Body of pancreas (tissue), 4 donors: Measurements from ENCODE around the gene CADM2.

Source experiments
- CTCF ChIP-seq, 7 experiments: fragments of 450-650 bp in 4 of 7; fragments of 200-600 bp in 3 of 7; sonication (generic) in 3 of 7; IDR thresholded peaks; one replicate each; pipeline ENCODE4 v1.5.1; 2016 to 2019; ENCODE audit warnings: antibody characterized with exemption in 7 of 7
- POLR2A ChIP-seq, 3 donors: fragments of 450-650 bp; IDR thresholded peaks; one replicate each; pipeline ENCODE4 v1.6.1; 2016; ENCODE audit warnings: antibody characterized with exemption in 3 of 3, mild to moderate bottlenecking in 2 of 3

- TF ChIP-seq CTCF (IDR thresholded peaks at IDR 0.05) (no peak), POLR2A (IDR thresholded peaks at IDR 0.05) (no peak)
These were observed 518.2 kb downstream of the CADM2 start for GRCh38 chr3:85476891-85477495.
